Medulla oblongata (tissue), 1 donor: ENCODE data around the gene BRWD1.

Source experiments
- DNase-seq: peaks from one replicate; pipeline ENCODE4 v3.0.0-alpha.2; 2015; ENCODE audit errors: extremely low spot score

The BRWD1 gene

DNA sequence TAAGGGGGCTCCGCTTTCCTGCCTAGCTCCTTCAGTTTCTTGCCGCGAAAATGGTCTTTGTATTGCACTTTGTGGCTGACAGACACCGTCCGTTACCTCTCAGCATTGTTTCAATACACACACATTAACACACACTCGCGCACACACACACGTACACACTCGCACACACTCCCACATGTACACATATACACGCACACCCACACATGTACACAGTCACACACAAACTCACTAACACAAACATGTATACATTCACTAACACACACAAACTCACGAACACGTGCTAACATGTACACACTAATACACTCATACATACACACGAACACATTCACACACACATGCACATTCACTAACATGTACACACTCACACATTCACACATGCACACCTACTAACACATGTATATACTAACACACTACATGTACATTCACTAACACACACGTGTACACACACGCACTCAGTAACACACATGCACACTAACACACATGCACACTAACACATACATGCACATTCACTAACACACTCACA lies 179.1 kb downstream of the BRWD1 start:
- DNase-seq, result no peak
